ENCODE measurements around the gene ST7L. TPM values are rescaled to one million over a fixed set of nuclear protein-coding genes. Genes with fewer than 3 reads are reported as not detected.
A peak's percentile ranks its signal among the peaks of the same experiment; 100 is the strongest.

The ST7L gene
- total and polyA plus RNA-seq, 9 of the 15 experiments (the other 6 are each of a cell fraction or from before 2014, with no cell fraction given): 9.0 to 32.5 (median 26.6) TPM

DNA sequence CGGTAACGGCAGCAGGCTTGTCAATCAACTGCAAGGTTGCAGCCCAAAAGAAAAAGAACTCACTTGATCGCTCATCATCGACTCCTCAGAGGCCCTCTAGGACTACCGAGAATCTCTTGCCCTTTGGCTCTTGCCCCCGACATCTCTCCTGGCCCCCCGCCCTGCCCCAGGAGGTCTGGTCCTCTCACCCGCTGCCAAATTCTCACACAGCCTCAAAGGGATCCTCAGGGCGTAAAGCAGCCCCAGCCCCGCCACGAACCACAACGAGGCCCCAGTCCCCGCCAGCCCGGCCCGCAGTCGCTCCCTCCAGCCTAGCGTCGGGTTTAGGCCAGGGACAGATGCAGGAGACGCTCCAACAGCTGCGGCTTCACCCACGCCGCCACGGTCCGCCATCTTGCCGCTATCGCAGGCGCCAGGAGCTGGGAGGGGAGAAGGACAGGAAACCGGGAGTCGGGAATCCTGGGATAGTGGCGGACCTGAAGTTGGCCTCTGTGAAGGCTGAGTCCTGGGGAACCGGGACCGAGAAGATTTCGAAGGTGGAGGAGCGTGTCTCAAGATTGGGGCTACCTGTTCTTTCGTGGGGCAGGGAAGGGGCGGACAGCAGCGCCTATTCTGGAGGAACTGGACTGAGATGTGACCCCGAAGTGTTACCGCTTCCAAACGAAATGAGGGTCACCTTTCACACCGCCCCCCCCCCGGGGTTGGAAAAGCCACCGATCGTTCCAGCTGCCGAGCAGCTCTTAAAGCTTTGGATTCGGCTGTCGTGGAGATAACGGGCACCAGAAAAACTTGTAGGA, at the start of gene ST7L (continued):
- TF ChIP-seq, protein P1, sequence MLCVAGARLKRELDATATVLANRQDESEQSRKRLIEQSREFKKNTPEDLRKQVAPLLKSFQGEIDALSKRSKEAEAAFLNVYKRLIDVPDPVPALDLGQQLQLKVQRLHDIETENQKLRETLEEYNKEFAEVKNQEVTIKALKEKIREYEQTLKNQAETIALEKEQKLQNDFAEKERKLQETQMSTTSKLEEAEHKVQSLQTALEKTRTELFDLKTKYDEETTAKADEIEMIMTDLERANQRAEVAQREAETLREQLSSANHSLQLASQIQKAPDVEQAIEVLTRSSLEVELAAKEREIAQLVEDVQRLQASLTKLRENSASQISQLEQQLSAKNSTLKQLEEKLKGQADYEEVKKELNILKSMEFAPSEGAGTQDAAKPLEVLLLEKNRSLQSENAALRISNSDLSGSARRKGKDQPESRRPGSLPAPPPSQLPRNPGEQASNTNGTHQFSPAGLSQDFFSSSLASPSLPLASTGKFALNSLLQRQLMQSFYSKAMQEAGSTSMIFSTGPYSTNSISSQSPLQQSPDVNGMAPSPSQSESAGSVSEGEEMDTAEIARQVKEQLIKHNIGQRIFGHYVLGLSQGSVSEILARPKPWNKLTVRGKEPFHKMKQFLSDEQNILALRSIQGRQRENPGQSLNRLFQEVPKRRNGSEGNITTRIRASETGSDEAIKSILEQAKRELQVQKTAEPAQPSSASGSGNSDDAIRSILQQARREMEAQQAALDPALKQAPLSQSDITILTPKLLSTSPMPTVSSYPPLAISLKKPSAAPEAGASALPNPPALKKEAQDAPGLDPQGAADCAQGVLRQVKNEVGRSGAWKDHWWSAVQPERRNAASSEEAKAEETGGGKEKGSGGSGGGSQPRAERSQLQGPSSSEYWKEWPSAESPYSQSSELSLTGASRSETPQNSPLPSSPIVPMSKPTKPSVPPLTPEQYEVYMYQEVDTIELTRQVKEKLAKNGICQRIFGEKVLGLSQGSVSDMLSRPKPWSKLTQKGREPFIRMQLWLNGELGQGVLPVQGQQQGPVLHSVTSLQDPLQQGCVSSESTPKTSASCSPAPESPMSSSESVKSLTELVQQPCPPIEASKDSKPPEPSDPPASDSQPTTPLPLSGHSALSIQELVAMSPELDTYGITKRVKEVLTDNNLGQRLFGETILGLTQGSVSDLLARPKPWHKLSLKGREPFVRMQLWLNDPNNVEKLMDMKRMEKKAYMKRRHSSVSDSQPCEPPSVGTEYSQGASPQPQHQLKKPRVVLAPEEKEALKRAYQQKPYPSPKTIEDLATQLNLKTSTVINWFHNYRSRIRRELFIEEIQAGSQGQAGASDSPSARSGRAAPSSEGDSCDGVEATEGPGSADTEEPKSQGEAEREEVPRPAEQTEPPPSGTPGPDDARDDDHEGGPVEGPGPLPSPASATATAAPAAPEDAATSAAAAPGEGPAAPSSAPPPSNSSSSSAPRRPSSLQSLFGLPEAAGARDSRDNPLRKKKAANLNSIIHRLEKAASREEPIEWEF (CRISPR knock-in tag; IDR thresholded peaks at IDR 0.05): no peak
- TF ChIP-seq ZNF143 (CRISPR knock-in tag; IDR thresholded peaks at IDR 0.05) (no peak), ETV1 (tag; conservative IDR thresholded peaks at IDR 0.05; ENCODE audit: low read depth) (peak; percentile 54; the same call in 1 of the 2 replicates), ZNF324 (CRISPR knock-in tag; IDR thresholded peaks at IDR 0.05) (no peak; the same call in 1 of the 2 replicates), NCOA1 (IDR thresholded peaks at IDR 0.05; ENCODE audit: low read depth) (no peak), ZBTB1 (CRISPR knock-in tag; IDR thresholded peaks at IDR 0.05; ENCODE audit: borderline replicate concordance, low read depth) (peak; percentile 57; the same call in 1 of the 2 replicates), JUN (IDR thresholded peaks at IDR 0.05; ENCODE audit: borderline replicate concordance, low read depth, low read length) (no peak), JUN (CRISPR knock-in tag; IDR thresholded peaks at IDR 0.05; ENCODE audit: borderline replicate concordance) (no peak), FOXP1 (CRISPR knock-in tag; IDR thresholded peaks at IDR 0.05) (0 out of 2 replicates have a peak, but pooled peaks have one; percentile 25), TCF3 (CRISPR knock-in tag; IDR thresholded peaks at IDR 0.05) (peak; percentile 48), FOXM1 (IDR thresholded peaks at IDR 0.05; ENCODE audit: low read depth) (no peak; the same call in 1 of the 2 replicates), FOXM1 (CRISPR knock-in tag; IDR thresholded peaks at IDR 0.05; ENCODE audit: low read depth) (peak; percentile 78; the same call in 1 of the 2 replicates), XRCC5 (IDR thresholded peaks at IDR 0.05; ENCODE audit: low read depth, low read length) (0 out of 2 replicates have a peak, but pooled peaks have one; percentile 14), ZC3H8 (IDR thresholded peaks at IDR 0.05) (0 out of 2 replicates have a peak, but pooled peaks have one; percentile 36), ZNF696 (CRISPR knock-in tag; conservative IDR thresholded peaks at IDR 0.05) (no peak), GTF2F1 (IDR thresholded peaks at IDR 0.05; ENCODE audit: low read depth, low read length) (no peak), SOX6 (IDR thresholded peaks at IDR 0.05) (no peak)
- TF ChIP-seq, protein P2, sequence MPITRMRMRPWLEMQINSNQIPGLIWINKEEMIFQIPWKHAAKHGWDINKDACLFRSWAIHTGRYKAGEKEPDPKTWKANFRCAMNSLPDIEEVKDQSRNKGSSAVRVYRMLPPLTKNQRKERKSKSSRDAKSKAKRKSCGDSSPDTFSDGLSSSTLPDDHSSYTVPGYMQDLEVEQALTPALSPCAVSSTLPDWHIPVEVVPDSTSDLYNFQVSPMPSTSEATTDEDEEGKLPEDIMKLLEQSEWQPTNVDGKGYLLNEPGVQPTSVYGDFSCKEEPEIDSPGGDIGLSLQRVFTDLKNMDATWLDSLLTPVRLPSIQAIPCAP (CRISPR knock-in tag; IDR thresholded peaks at IDR 0.05; ENCODE audit: borderline replicate concordance): 0 out of 2 replicates have a peak, but pooled peaks have one; percentile 27
- TF ChIP-seq, protein P3, sequence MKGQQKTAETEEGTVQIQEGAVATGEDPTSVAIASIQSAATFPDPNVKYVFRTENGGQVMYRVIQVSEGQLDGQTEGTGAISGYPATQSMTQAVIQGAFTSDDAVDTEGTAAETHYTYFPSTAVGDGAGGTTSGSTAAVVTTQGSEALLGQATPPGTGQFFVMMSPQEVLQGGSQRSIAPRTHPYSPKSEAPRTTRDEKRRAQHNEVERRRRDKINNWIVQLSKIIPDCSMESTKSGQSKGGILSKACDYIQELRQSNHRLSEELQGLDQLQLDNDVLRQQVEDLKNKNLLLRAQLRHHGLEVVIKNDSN (CRISPR knock-in tag; IDR thresholded peaks at IDR 0.05): no peak
- TF ChIP-seq, protein P4, sequence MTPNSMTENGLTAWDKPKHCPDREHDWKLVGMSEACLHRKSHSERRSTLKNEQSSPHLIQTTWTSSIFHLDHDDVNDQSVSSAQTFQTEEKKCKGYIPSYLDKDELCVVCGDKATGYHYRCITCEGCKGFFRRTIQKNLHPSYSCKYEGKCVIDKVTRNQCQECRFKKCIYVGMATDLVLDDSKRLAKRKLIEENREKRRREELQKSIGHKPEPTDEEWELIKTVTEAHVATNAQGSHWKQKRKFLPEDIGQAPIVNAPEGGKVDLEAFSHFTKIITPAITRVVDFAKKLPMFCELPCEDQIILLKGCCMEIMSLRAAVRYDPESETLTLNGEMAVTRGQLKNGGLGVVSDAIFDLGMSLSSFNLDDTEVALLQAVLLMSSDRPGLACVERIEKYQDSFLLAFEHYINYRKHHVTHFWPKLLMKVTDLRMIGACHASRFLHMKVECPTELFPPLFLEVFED (CRISPR knock-in tag; conservative IDR thresholded peaks at IDR 0.05): no peak

Data from K562 (cell line).